Measurements from ENCODE around the gene GUCA2B.

GUCA2B gene

DNA sequence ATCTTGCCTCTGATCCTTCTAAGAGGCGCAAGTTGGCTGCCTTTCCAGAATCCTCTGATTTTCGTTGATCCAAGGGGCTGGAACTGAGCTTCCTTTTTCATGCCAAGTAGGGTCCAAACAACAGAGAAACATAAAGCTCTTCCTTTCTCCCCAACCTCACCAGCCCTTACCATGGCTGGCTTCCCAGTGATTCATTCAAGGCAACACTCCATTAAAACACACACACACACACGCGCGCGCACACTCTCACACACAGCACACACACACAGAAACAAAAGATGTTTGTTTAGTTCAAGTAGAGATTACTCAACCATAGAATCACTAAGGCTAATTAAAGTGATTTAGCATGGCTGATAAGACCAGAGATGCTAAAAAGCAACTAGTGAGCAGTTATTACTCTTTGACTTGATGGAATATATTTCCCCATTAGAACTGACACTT lies 24.4 kb downstream of the GUCA2B start:
- peaks cover 29% of the 10 kb centered on the region for H3K36me3 ChIP-seq (ENCODE audit: insufficient read depth, low read length)
- no peaks in the 10 kb centered on the region for H3K27me3 ChIP-seq (ENCODE audit: insufficient read depth, low read length)
- no peak overlapping the region for H3K9ac ChIP-seq (ENCODE audit: low read depth, low read length)
- no peak overlapping the region for H3K4me3 ChIP-seq (ENCODE audit: low read length)
- 93% methylated on average over 6 of the region's 6 CpGs for WGBS
- H3K4me1 ChIP-seq (ENCODE audit: insufficient read depth, low read length), result 0 out of 2 replicates have a peak, but pooled peaks cover 2% of the 10 kb centered on the region
- no peaks in the 10 kb centered on the region for H3K9me3 ChIP-seq (ENCODE audit: insufficient read depth, low read depth, low read length)
- H3K27ac ChIP-seq (ENCODE audit: low read depth, low read length), result no peak overlapping the region

DNA sequence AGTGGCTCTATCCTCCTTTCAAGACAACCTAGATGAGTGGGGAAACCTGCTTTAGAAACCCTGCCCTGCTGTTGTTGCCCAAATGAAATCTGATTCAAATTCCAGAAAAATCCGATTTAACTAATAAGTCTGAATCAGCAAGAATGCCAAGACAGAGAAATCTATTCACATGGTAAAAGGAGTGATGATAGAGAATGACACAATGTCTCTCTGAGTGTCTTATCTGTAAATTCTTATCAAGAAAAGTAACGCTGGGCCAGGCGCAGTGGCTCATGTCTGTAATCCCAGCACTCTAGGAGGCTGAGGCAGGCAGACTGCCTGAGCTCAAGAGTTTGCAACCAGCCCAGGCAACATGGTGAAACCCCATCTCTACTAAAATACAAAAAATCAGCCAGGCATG lies 25.0 kb downstream of the GUCA2B start:
- 0 out of 2 replicates have a peak, but pooled peaks cover 2% of the 10 kb centered on the region for H3K4me1 ChIP-seq (ENCODE audit: insufficient read depth, low read length)
- peaks cover 29% of the 10 kb centered on the region for H3K36me3 ChIP-seq (ENCODE audit: insufficient read depth, low read length)

DNA sequence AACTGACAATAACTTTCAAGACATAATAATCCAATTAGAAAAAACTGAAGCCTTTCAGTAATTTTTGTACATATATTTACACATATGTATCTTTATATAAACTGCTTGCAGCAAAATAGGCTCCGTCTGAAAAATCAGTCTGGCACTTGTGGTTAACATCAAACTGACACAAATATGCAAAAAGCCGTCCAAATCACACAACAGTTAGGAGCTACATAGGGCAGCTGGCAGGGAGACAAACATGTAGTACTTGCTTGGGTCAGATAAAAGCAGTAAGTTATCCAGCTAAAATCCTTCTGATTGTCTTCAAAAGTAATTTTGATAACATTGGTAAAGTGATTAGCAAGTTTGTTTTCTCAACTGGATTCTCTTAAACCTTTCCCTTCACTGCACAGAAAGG lies 26.1 kb downstream of the GUCA2B start:
- WGBS, result 83% methylated on average over 2 of the region's 2 CpGs
- no peaks in the 10 kb centered on the region for H3K9me3 ChIP-seq (ENCODE audit: insufficient read depth, low read depth, low read length)
- no peak overlapping the region for H3K9ac ChIP-seq (ENCODE audit: low read depth, low read length)
- peaks cover 34% of the 10 kb centered on the region for H3K36me3 ChIP-seq (ENCODE audit: insufficient read depth, low read length)
- H3K27ac ChIP-seq (ENCODE audit: low read depth, low read length), result no peak overlapping the region
- H3K4me1 ChIP-seq (ENCODE audit: insufficient read depth, low read length), result 0 out of 2 replicates have a peak, but pooled peaks cover 2% of the 10 kb centered on the region
- H3K27me3 ChIP-seq (ENCODE audit: insufficient read depth, low read length), result no peaks in the 10 kb centered on the region
- no peak overlapping the region for H3K4me3 ChIP-seq (ENCODE audit: low read length)

More for the DNA sequence above, 25.0 kb downstream of the GUCA2B start:
- 82% methylated on average over 3 of the region's 3 CpGs for WGBS
- Histone ChIP-seq H3K9ac (ENCODE audit: low read depth, low read length) (no peak overlapping the region), H3K27ac (ENCODE audit: low read depth, low read length) (no peak overlapping the region), H3K9me3 (ENCODE audit: insufficient read depth, low read depth, low read length) (no peaks in the 10 kb centered on the region), H3K4me3 (ENCODE audit: low read length) (no peak overlapping the region), H3K27me3 (ENCODE audit: insufficient read depth, low read length) (no peaks in the 10 kb centered on the region)

DNA sequence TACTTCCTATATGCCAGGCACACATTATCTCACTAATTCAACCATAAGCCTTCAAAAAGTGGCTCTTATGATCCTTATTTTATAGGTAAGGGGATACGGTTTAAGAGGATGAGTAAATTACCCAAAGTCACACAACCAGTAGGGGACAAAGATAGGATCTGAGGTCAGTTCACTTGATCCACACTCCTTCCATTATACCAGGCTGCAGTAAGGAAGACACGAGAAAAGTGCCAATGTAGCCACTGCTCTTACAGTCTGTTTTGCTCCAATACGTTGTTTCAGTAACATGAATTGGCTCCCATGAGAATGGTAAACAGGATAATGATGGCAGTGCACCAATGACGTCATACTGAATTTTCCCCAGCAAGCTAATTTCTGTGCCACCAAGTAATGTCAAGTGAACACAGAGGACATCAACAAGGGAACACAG lies 26.7 kb downstream of the GUCA2B start:
- H3K27me3 ChIP-seq (ENCODE audit: insufficient read depth, low read length), result no peaks in the 10 kb centered on the region
- H3K27ac ChIP-seq (ENCODE audit: low read depth, low read length), result no peak overlapping the region
- H3K9ac ChIP-seq (ENCODE audit: low read depth, low read length), result no peak overlapping the region
- 0 out of 2 replicates have a peak, but pooled peaks cover 2% of the 10 kb centered on the region for H3K4me1 ChIP-seq (ENCODE audit: insufficient read depth, low read length)
- H3K4me3 ChIP-seq (ENCODE audit: low read length), result no peak overlapping the region
- H3K9me3 ChIP-seq (ENCODE audit: insufficient read depth, low read depth, low read length), result no peaks in the 10 kb centered on the region
- peaks cover 37% of the 10 kb centered on the region for H3K36me3 ChIP-seq (ENCODE audit: insufficient read depth, low read length)
- WGBS, result 93% methylated on average over 3 of the region's 4 CpGs

DNA sequence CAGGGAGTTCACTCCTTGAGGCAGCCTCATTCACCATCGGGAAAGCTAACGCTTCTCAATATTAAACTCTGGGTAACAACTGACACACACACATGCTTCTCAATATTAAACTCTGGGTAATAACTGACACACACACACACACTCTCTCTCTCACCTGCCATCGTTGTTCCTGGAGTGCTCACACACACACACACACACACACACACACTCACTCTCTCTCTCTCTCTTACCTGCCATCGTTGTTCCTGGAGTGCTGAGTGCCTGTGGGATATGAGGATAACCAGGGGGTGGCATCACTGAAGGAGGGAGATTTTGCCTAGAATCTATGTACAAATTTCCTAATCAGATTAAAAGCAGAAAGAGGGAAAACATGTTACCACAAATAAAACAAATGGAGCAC lies 28.5 kb downstream of the GUCA2B start:
- H3K27ac ChIP-seq (ENCODE audit: low read depth, low read length), result no peak overlapping the region
- no peak overlapping the region for H3K4me3 ChIP-seq (ENCODE audit: low read length)
- no peaks in the 10 kb centered on the region for H3K27me3 ChIP-seq (ENCODE audit: insufficient read depth, low read length)
- WGBS, result 97% methylated on average over 3 of the region's 4 CpGs
- H3K9ac ChIP-seq (ENCODE audit: low read depth, low read length), result no peak overlapping the region
- no peaks in the 10 kb centered on the region for H3K9me3 ChIP-seq (ENCODE audit: insufficient read depth, low read depth, low read length)
- peaks cover 51% of the 10 kb centered on the region for H3K36me3 ChIP-seq (ENCODE audit: insufficient read depth, low read length)
- 0 out of 2 replicates have a peak, but pooled peaks cover 2% of the 10 kb centered on the region for H3K4me1 ChIP-seq (ENCODE audit: insufficient read depth, low read length)

DNA sequence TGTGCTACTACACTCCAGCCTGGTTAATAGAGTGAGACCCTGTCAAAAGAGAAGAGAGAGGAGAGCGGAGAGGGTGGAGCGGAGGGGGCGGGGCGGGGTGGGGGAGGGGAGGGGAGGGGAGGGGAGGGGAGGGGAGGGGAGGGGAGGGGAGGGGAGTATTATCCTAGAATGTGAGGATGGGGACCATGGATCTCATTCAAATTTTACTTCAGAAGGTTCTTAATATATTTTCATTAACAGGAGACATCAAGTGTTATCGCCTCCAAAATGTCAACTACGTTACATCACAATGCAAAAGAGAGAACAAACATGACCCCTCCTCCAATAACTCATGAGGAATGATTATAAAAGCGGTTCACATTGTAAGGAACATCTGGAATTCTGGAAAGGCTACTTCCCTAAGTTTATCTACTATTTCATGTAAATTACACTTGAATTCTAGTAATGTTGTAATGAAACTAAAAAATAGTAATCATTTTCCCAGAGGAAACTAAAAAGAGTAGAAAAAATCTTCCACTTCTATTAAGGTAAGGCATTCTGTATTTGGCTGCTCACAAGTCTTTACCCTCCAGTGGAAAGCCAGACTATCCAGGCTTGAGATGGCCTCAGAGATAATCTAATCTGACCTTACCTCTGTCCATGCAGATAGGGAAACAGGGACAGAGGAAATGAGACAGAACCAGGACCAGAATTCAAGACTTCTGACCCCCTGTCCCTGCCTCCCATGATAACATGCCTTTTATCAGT lies 30.2 kb downstream of the GUCA2B start:
- peaks cover 66% of the 10 kb centered on the region for H3K36me3 ChIP-seq (ENCODE audit: insufficient read depth, low read length)
- H3K9me3 ChIP-seq (ENCODE audit: insufficient read depth, low read depth, low read length), result no peaks in the 10 kb centered on the region
- H3K9ac ChIP-seq (ENCODE audit: low read depth, low read length), result no peak overlapping the region
- WGBS, result 71% methylated on average over 1 of the region's 7 CpGs
- no peaks in the 10 kb centered on the region for H3K27me3 ChIP-seq (ENCODE audit: insufficient read depth, low read length)
- no peak overlapping the region for H3K4me3 ChIP-seq (ENCODE audit: low read length)
- H3K27ac ChIP-seq (ENCODE audit: low read depth, low read length), result no peak overlapping the region
- no peaks in the 10 kb centered on the region for H3K4me1 ChIP-seq (ENCODE audit: insufficient read depth, low read length)

DNA sequence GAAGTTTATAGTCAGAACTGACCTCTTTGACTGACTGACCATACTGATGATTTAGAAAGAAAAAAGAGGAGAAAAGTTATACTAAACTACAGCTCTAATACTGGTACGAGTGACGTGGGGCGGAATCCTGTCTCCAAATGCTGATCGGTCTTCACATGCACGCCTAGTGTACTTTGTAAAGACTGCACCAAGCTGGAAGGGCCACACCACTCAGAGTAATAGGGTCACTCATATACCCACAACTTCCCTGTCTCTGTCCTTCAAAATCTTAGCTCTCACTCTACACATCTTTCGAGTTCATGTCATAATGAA lies 30.7 kb downstream of the GUCA2B start:
- H3K9ac ChIP-seq (ENCODE audit: low read depth, low read length), result no peak overlapping the region
- H3K27me3 ChIP-seq (ENCODE audit: insufficient read depth, low read length), result no peaks in the 10 kb centered on the region
- 94% methylated on average over 5 of the region's 6 CpGs for WGBS
- H3K4me1 ChIP-seq (ENCODE audit: insufficient read depth, low read length), result no peaks in the 10 kb centered on the region
- H3K27ac ChIP-seq (ENCODE audit: low read depth, low read length), result no peak overlapping the region
- H3K36me3 ChIP-seq (ENCODE audit: insufficient read depth, low read length), result peaks cover 69% of the 10 kb centered on the region
- H3K4me3 ChIP-seq (ENCODE audit: low read length), result no peak overlapping the region
- H3K9me3 ChIP-seq (ENCODE audit: insufficient read depth, low read depth, low read length), result no peaks in the 10 kb centered on the region

DNA sequence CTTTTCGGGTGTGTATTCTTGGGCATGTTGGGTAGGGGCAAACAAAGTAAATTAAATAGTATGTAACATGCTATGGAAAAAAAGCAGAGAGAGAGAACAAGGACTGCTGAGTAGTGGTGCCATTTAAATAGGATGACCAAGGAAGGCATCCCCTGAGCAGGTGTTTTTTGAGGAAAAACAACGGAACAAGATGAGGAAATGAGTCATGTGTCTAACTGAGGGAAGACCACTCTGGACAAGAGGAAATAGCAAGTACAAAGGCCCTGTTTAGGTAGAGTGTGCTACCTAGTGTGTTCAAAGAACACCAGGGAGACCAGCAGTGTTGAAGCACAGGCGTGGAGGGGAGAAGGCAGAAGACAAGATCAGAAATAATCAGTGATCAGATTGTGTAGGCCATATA lies 31.4 kb downstream of the GUCA2B start:
- H3K9ac ChIP-seq (ENCODE audit: low read depth, low read length), result no peak overlapping the region
- no peak overlapping the region for H3K4me3 ChIP-seq (ENCODE audit: low read length)
- H3K4me1 ChIP-seq (ENCODE audit: insufficient read depth, low read length), result no peaks in the 10 kb centered on the region
- H3K36me3 ChIP-seq (ENCODE audit: insufficient read depth, low read length), result peaks cover 69% of the 10 kb centered on the region
- no peaks in the 10 kb centered on the region for H3K9me3 ChIP-seq (ENCODE audit: insufficient read depth, low read depth, low read length)
- no peak overlapping the region for H3K27ac ChIP-seq (ENCODE audit: low read depth, low read length)
- H3K27me3 ChIP-seq (ENCODE audit: insufficient read depth, low read length), result no peaks in the 10 kb centered on the region
- WGBS, result 93% methylated on average over 3 of the region's 3 CpGs

DNA sequence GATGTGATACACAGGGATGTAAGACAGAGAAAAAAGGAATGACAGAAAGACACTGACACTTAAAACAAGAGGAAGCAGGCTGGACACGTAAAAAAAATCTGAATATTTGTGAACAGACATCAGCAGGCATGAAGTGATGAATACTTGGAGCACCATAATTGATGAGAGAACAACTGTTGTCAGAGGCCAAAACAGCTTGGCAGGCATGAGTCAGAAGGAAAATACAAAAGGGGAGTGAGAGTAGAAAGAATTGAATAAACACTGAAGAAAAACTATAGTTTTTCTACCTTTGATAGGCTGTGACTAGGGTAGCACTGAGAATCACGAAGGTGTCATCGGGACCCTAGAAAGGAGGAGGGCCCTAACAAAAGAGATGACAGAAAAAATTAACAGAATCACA lies 32.9 kb downstream of the GUCA2B start:
- H3K4me3 ChIP-seq (ENCODE audit: low read length), result no peak overlapping the region
- WGBS, result 92% methylated on average over 3 of the region's 3 CpGs
- H3K4me1 ChIP-seq (ENCODE audit: insufficient read depth, low read length), result no peaks in the 10 kb centered on the region
- H3K36me3 ChIP-seq (ENCODE audit: insufficient read depth, low read length), result peaks cover 68% of the 10 kb centered on the region
- H3K27me3 ChIP-seq (ENCODE audit: insufficient read depth, low read length), result no peaks in the 10 kb centered on the region
- H3K9ac ChIP-seq (ENCODE audit: low read depth, low read length), result no peak overlapping the region
- no peaks in the 10 kb centered on the region for H3K9me3 ChIP-seq (ENCODE audit: insufficient read depth, low read depth, low read length)
- H3K27ac ChIP-seq (ENCODE audit: low read depth, low read length), result no peak overlapping the region

DNA sequence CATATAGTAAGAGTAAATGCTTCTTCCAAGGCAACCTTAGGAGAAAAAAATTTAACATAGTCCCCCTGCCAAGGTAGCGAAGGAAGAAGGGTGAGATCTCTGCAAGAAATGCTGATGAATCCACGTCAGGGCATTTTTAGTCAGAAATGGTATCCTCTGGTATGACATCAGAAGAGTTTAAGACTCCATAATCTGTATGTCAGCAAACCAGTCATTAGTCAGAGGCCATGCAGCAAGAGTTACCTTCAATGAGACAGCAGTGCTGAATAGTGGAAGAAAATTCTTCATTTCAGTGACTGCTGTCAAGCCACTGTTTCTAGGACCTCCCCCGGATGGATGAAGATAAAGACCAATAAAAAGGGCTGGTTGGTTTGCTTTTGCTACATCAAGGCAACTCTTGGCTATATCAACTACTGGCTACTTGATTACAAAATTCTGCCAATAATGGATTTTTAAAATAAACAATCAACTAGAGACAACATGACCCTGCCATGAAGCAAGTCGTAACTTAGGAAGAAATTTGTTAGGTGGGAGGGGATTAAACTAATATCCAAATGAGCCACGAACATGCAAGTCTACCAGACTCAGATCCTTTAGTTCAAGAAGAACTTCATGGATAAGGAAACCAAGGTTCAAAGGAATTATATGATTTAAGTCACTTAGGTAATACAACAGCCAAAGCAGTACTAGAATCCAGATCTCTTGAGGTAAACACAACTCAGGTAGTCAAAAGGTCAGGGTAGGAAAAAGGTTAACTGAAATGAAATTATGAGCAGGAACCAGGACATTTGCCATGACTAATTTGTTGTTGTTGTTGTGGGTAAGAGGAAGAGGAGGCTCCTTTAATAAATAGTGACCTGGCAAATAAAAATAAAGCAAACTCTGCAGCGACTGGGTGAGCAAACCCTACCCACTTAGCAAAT lies 37.0 kb downstream of the GUCA2B start:
- Histone ChIP-seq H3K9ac (ENCODE audit: low read depth, low read length) (no peak overlapping the region), H3K4me3 (ENCODE audit: low read length) (no peak overlapping the region), H3K4me1 (ENCODE audit: insufficient read depth, low read length) (no peaks in the 10 kb centered on the region), H3K9me3 (ENCODE audit: insufficient read depth, low read depth, low read length) (no peaks in the 10 kb centered on the region), H3K36me3 (ENCODE audit: insufficient read depth, low read length) (peaks cover 86% of the 10 kb centered on the region), H3K27ac (ENCODE audit: low read depth, low read length) (no peak overlapping the region), H3K27me3 (ENCODE audit: insufficient read depth, low read length) (no peaks in the 10 kb centered on the region)
- WGBS, result 95% methylated on average over 6 of the region's 6 CpGs

DNA sequence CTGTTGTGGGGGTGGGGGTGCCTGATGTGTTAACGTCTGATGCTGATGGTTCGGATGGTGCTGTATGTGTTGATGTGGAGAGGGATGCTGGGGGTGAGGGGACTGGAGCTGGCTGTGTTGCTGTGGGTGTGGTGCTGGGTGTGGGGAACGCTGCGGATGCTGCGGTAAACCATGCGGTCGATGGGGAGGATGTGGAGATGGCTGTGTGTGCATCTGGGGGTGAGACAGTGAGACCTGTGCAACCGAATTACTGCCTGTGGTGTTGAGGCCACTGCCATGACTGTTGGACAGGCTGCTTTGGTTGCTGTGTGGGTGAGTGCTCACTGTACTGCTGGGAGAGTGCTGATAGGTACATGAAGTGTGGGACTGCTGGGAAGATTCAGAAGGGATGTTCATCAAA lies 38.1 kb downstream of the GUCA2B start:
- Histone ChIP-seq H3K27ac (ENCODE audit: low read depth, low read length) (no peak overlapping the region), H3K9ac (ENCODE audit: low read depth, low read length) (no peak overlapping the region), H3K36me3 (ENCODE audit: insufficient read depth, low read length) (peaks cover 85% of the 10 kb centered on the region), H3K27me3 (ENCODE audit: insufficient read depth, low read length) (no peaks in the 10 kb centered on the region), H3K9me3 (ENCODE audit: insufficient read depth, low read depth, low read length) (no peaks in the 10 kb centered on the region), H3K4me1 (ENCODE audit: insufficient read depth, low read length) (no peaks in the 10 kb centered on the region), H3K4me3 (ENCODE audit: low read length) (no peak overlapping the region)
- 95% methylated on average over 8 of the region's 8 CpGs for WGBS
